BJ (cell line): ENCODE measurements around the gene NUDT6. TPM values are rescaled to one million over a fixed set of nuclear protein-coding genes. Genes with fewer than 3 reads are reported as not detected.

Experiments
- CTCF ChIA-PET: fragments of 350-600 bp; formaldehyde crosslinking; extraction: SDS; loops from one replicate; lab custom pipeline; 2021; ENCODE audit warnings: antibody characterized with exemption, inconsistent platforms; lab: Yijun Ruan, JAX
- POLR2A ChIA-PET: fragments of 300-600 bp; sonication (Branson Sonifier 250); formaldehyde crosslinking; extraction: SDS; loops from one replicate; lab custom pipeline; 2021; ENCODE audit warnings: antibody characterized with exemption; lab: Charles Lee
- DNase-seq: peaks from one replicate; pipeline ENCODE4 v3.0.0-alpha.2; 2011; ENCODE audit warnings: low read depth
- H3K27me3 ChIP-seq: 2 replicates; pipeline ENCODE4 v1.6.0; 2011; ENCODE audit warnings: low read length; ENCODE audit not compliant: control insufficient read depth, insufficient read depth
- H3K36me3 ChIP-seq: 2 replicates; pipeline ENCODE4 v1.5.1; 2011; ENCODE audit warnings: low read length; ENCODE audit not compliant: control insufficient read depth, insufficient read depth
- H3K4me3 ChIP-seq: 2 replicates; pipeline ENCODE4 v1.5.1; 2011; ENCODE audit warnings: low read depth, mild to moderate bottlenecking, control low read depth, low read length
- polyA plus RNA-seq: library from polyadenylated mRNA; depleted of rRNA; stranded (reverse); fragments of >200 nt; gene quantifications from 2 replicates; pipeline ENCODE4 v1.2.3, GENCODE V29; 2011
- TF ChIP-seq, protein P1 (sequence below): IDR thresholded peaks from 2 replicates; pipeline ENCODE4 v1.5.1; 2011; ENCODE audit warnings: low read depth, mild to moderate bottlenecking, control low read depth, inconsistent platforms, low read length, moderate library complexity; ENCODE audit not compliant: insufficient read depth

Gene NUDT6
- polyA plus RNA-seq, 1 experiment, result 2.4 TPM

DNA sequence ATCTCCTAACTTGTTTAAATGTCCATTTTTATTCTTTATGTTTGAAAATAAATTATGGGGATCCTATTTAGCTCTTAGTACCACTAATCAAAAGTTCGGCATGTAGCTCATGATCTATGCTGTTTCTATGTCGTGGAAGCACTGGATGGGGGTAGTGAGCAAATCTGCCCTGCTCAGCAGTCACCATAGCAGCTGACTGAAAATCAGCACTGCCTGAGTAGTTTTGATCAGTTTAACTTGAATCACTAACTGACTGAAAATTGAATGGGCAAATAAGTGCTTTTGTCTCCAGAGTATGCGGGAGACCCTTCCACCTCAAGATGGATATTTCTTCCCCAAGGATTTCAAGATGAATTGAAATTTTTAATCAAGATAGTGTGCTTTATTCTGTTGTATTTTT lies 27.6 kb downstream of the NUDT6 start:
- peaks cover 6% of the 10 kb centered on the region for H3K36me3 ChIP-seq
- POLR2A ChIA-PET, result no interaction called here
- no peak for DNase-seq
- TF ChIP-seq, protein P1, sequence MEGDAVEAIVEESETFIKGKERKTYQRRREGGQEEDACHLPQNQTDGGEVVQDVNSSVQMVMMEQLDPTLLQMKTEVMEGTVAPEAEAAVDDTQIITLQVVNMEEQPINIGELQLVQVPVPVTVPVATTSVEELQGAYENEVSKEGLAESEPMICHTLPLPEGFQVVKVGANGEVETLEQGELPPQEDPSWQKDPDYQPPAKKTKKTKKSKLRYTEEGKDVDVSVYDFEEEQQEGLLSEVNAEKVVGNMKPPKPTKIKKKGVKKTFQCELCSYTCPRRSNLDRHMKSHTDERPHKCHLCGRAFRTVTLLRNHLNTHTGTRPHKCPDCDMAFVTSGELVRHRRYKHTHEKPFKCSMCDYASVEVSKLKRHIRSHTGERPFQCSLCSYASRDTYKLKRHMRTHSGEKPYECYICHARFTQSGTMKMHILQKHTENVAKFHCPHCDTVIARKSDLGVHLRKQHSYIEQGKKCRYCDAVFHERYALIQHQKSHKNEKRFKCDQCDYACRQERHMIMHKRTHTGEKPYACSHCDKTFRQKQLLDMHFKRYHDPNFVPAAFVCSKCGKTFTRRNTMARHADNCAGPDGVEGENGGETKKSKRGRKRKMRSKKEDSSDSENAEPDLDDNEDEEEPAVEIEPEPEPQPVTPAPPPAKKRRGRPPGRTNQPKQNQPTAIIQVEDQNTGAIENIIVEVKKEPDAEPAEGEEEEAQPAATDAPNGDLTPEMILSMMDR, result no peak
- H3K27me3 ChIP-seq, result no peaks in the 10 kb centered on the region
- CTCF ChIA-PET, result no interaction called here
- H3K4me3 ChIP-seq, result no peak overlapping the region

DNA sequence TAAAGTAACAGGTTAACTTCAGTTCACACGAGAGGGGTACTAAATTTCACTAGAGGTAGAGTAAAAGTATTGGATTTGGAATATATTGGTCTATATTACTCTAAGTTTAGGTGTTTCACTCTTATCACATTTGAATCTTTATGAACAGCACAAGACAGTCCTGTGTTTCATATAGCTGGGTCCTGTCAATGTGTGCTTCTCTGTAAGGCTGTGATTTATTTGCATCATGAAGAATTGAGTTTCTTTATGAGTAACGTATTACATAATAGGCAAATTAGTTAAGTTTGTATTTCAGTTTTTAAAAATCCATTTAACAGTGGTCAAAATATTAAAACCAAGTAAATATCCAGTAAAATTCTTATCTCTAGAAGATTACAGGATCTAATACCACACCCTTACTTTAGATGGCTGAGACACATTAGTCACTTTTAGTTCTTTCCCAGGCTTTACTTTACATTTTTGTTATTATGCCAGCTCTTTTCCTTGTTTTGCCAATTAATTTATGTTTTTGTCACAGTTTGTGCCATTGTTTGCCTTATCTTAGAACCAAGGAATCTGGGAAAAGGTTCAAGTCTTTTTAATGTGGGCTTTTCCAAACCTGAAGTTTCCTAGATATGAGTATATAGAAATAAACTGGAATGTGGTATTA lies 32.1 kb downstream of the NUDT6 start:
- H3K27me3 ChIP-seq, result no peaks in the 10 kb centered on the region
- TF ChIP-seq, protein P1, result no peak
- ChIA-PET POLR2A (no interaction called here), CTCF (no interaction called here)
- peaks cover 6% of the 10 kb centered on the region for H3K36me3 ChIP-seq
- DNase-seq, result no peak
- no peak overlapping the region for H3K4me3 ChIP-seq

GRCh38 chr4:122889726-122890125 lies 32.7 kb downstream of the NUDT6 start:
- H3K36me3 ChIP-seq, result peaks cover 8% of the 10 kb centered on the region
- ChIA-PET CTCF (no interaction called here), POLR2A (no interaction called here)
- TF ChIP-seq, protein P1, result no peak
- H3K4me3 ChIP-seq, result no peak overlapping the region
- no peak for DNase-seq
- no peaks in the 10 kb centered on the region for H3K27me3 ChIP-seq

GRCh38 chr4:122884499-122884898 lies 37.9 kb downstream of the NUDT6 start:
- peaks cover 16% of the 10 kb centered on the region for H3K36me3 ChIP-seq
- TF ChIP-seq, protein P1, result no peak
- ChIA-PET POLR2A (no interaction called here), CTCF (interaction anchor here (1.1 kb wide), 1 partner anchor 30 kb away, joined by 3 read pairs; no protein-coding TSS in a partner anchor)
- no peaks in the 10 kb centered on the region for H3K27me3 ChIP-seq
- H3K4me3 ChIP-seq, result no peak overlapping the region
- DNase-seq, result no peak

DNA sequence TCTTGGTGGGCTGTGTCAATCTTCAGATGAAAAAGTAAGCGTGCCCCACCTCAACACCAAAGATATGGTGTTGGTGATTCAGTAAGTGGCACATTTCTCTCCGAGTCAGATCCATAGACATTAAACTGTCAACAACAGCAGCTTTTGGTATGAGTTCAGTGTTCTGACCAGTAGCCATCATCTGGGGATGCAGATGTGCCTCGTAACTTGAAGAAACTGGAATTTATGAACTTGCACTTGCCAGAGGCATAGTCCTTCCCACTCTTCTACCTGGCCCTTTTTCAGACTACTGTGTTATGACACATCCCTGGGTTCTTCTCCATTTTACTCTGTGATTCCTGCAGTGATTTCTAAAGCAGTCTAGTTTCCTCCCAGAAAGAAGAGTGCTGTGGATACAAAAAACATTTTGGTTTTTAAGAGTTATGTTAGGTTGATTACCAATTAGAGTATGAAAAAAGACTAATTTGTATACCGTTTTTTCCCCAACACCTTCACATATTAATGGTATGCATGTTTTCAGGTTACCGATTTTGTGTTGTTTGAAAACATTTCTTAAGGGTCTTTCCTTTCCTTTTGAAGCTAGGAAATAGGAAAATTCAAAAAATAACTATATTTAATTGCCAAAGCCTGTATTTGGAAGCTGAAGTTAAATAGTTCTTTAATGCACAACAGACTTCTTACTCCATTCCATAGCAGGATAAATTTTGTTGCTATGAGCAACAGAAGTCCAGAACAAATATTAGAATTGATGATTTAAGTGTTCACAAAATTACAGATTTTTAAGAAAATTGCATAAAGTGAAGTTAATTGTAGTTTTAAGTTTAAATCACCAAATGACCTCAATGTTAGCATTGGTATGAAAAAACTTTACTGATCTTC lies 39.3 kb downstream of the NUDT6 start:
- POLR2A ChIA-PET, result interaction anchor here (0.6 to 0.8 kb wide), 2 partner anchors 9 to 204 kb away, joined by 3 read pairs; no protein-coding TSS in a partner anchor
- no peak for DNase-seq
- CTCF ChIA-PET, result no interaction called here
- Histone ChIP-seq H3K27me3 (no peaks in the 10 kb centered on the region), H3K36me3 (peaks cover 14% of the 10 kb centered on the region), H3K4me3 (no peak overlapping the region)
- TF ChIP-seq, protein P1, result no peak
